K562 (cell line): ENCODE measurements around the gene MEGF9. TPM values are rescaled to one million over a fixed set of nuclear protein-coding genes. Genes with fewer than 3 reads are reported as not detected.

Experiments
- CEBPZ ChIP-seq: fragments of 150-350 bp; IDR thresholded peaks from 2 replicates; pipeline ENCODE4 v1.6.1; 2014; ENCODE audit warnings: low read depth, mild to moderate bottlenecking, low read length, borderline replicate concordance
- GATAD2B ChIP-seq: fragments of 450-650 bp; IDR thresholded peaks from 2 replicates; pipeline ENCODE4 v1.6.1; 2017; ENCODE audit warnings: mild to moderate bottlenecking, borderline replicate concordance
- KAT8 ChIP-seq: fragments of 450-650 bp; IDR thresholded peaks from 2 replicates; pipeline ENCODE4 v1.6.1; 2016; ENCODE audit warnings: low read depth, mild to moderate bottlenecking
- MED1 ChIP-seq: sonication (generic); formaldehyde crosslinking; IDR thresholded peaks from 2 replicates; pipeline ENCODE4 v1.8.1; 2023; ENCODE audit warnings: missing genetic modification reagents, borderline replicate concordance
- MYC ChIP-seq, 2 experiments: fragments of 250-450 bp in 1 of 2; sonication (Bioruptor Pico) in 1 of 2; IDR thresholded peaks; 2 replicates each; pipeline versions ENCODE4 v1.5.1 to v1.6.1; 2012 to 2021; ENCODE audit warnings: low read depth in 2 of 2, borderline replicate concordance in 1 of 2, improper control_type of control experiment in 1 of 2, low read length in 1 of 2, mild to moderate bottlenecking in 1 of 2, moderate library complexity in 1 of 2
- NFRKB ChIP-seq: fragments of 450-650 bp; IDR thresholded peaks from 2 replicates; pipeline ENCODE4 v1.6.1; 2016; ENCODE audit warnings: low read depth
- RBFOX2 ChIP-seq: fragments of 200-400 bp; formaldehyde crosslinking; IDR thresholded peaks from 2 replicates; pipeline ENCODE4 v1.6.1; 2017; ENCODE audit warnings: low read depth, mild to moderate bottlenecking, low read length, moderate library complexity
- RCOR1 ChIP-seq, 2 experiments: IDR thresholded peaks; 2 replicates each; pipeline ENCODE4 v1.6.1; 2012; ENCODE audit warnings: low read depth in 2 of 2, low read length in 2 of 2, borderline replicate concordance in 1 of 2, improper control_type of control experiment in 1 of 2
- ZNF76 ChIP-seq: fragments of 250-450 bp; sonication (Bioruptor Pico); IDR thresholded peaks from 2 replicates; pipeline ENCODE4 v1.4.0; 2020; ENCODE audit warnings: mild to moderate bottlenecking, moderate library complexity, borderline replicate concordance
- polyA plus RNA-seq, 8 experiments: library from polyadenylated mRNA; depleted of rRNA in 4 of 8; stranded (reverse) in 5 of 8; unstranded in 3 of 8; fragments of >200 nt; fragmentation: Nextera tagmentation in 2 of 8; fragmentation: Illumina TruSeq in 1 of 8; extraction: Ambion mirVana in 2 of 8; extraction: Trizol in 1 of 8; gene quantifications; 2 replicates each; pipeline versions ENCODE4 v1.2.1 to v1.2.3, GENCODE V29; 2011 to 2014; ENCODE audit warnings: inconsistent platforms in 1 of 8, missing spikeins in 1 of 8
- total RNA-seq, 7 experiments: library from RNA; depleted of rRNA in 6 of 7; stranded (reverse); fragments of >200 nt in 6 of 7; fragmentation: Illumina TruSeq in 2 of 7; extraction: Trizol in 2 of 7; gene quantifications; 2 replicates each; pipeline versions ENCODE4 v1.2.1 to v1.2.3, GENCODE V29; 2011 to 2021; ENCODE audit warnings: low replicate concordance in 1 of 7
- TF ChIP-seq, protein P1 (sequence below): sonication (generic); formaldehyde crosslinking; IDR thresholded peaks from 2 replicates; pipeline ENCODE4 v1.8.1; 2023; ENCODE audit warnings: mild to moderate bottlenecking, missing genetic modification reagents
- TF ChIP-seq, protein P2 (sequence below): sonication (generic); formaldehyde crosslinking; IDR thresholded peaks from 2 replicates; pipeline ENCODE4 v1.8.1; 2022; ENCODE audit warnings: missing genetic modification reagents
- TF ChIP-seq, protein P3 (sequence below): fragments of 450-650 bp; IDR thresholded peaks from 2 replicates; pipeline ENCODE4 v1.6.1; 2016; ENCODE audit warnings: borderline replicate concordance

MEGF9 gene
- total and polyA plus RNA-seq, 9 of the 15 experiments (the other 6 are each of a cell fraction or from before 2014, with no cell fraction given), result 2.1 to 6.2 (median 3.8) TPM

- TF ChIP-seq, protein P1, sequence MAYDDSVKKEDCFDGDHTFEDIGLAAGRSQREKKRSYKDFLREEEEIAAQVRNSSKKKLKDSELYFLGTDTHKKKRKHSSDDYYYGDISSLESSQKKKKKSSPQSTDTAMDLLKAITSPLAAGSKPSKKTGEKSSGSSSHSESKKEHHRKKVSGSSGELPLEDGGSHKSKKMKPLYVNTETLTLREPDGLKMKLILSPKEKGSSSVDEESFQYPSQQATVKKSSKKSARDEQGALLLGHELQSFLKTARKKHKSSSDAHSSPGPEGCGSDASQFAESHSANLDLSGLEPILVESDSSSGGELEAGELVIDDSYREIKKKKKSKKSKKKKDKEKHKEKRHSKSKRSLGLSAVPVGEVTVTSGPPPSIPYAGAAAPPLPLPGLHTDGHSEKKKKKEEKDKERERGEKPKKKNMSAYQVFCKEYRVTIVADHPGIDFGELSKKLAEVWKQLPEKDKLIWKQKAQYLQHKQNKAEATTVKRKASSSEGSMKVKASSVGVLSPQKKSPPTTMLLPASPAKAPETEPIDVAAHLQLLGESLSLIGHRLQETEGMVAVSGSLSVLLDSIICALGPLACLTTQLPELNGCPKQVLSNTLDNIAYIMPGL (CRISPR knock-in tag), result no peak
- TF ChIP-seq CEBPZ, result no peak
- no peak for TF ChIP-seq KAT8
- TF ChIP-seq, protein P2, sequence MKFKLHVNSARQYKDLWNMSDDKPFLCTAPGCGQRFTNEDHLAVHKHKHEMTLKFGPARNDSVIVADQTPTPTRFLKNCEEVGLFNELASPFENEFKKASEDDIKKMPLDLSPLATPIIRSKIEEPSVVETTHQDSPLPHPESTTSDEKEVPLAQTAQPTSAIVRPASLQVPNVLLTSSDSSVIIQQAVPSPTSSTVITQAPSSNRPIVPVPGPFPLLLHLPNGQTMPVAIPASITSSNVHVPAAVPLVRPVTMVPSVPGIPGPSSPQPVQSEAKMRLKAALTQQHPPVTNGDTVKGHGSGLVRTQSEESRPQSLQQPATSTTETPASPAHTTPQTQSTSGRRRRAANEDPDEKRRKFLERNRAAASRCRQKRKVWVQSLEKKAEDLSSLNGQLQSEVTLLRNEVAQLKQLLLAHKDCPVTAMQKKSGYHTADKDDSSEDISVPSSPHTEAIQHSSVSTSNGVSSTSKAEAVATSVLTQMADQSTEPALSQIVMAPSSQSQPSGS (CRISPR knock-in tag), result no peak
- TF ChIP-seq, protein P3, sequence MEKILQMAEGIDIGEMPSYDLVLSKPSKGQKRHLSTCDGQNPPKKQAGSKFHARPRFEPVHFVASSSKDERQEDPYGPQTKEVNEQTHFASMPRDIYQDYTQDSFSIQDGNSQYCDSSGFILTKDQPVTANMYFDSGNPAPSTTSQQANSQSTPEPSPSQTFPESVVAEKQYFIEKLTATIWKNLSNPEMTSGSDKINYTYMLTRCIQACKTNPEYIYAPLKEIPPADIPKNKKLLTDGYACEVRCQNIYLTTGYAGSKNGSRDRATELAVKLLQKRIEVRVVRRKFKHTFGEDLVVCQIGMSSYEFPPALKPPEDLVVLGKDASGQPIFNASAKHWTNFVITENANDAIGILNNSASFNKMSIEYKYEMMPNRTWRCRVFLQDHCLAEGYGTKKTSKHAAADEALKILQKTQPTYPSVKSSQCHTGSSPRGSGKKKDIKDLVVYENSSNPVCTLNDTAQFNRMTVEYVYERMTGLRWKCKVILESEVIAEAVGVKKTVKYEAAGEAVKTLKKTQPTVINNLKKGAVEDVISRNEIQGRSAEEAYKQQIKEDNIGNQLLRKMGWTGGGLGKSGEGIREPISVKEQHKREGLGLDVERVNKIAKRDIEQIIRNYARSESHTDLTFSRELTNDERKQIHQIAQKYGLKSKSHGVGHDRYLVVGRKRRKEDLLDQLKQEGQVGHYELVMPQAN, result no peak
- peak; percentile 89 for TF ChIP-seq RBFOX2
- TF ChIP-seq MED1, result no peak
- peak; percentile 65 for TF ChIP-seq MYC (IDR thresholded peaks at IDR 0.05; ENCODE audit: low read depth, low read length)
- no peak for TF ChIP-seq MYC (CRISPR knock-in tag; IDR thresholded peaks at IDR 0.05; ENCODE audit: borderline replicate concordance, low read depth)
- peak; percentile 99 for TF ChIP-seq NFRKB
- peak; percentile 49; the same call in 1 of the 2 replicates for TF ChIP-seq GATAD2B
- TF ChIP-seq ZNF76 (CRISPR knock-in tag), result no peak
- TF ChIP-seq RCOR1 (IDR thresholded peaks at IDR 0.05; ENCODE audit: borderline replicate concordance in 1 of 2, low read depth in 2 of 2, low read length in 2 of 2), result no peak
Observed at GRCh38 chr9:120580051-120580896, 134.0 kb downstream of the MEGF9 start, which contains the start of gene CDK5RAP2 (continued).
